Calu3 (cell line): Measurements from ENCODE around the gene RBFOX1. TPM values are rescaled to one million over a fixed set of nuclear protein-coding genes. Genes with fewer than 3 reads are reported as not detected.

Experiments used
- BruUV-seq: library from RNA; stranded (reverse); fragments of 400-500 nt; replicated peaks from 2 replicates; lab custom pipeline; 2021; lab: Mats Ljungman, UMichigan
- CTCF ChIA-PET: fragments of 300-600 bp; sonication (Branson Sonifier 250); formaldehyde crosslinking; loops from one replicate; lab custom pipeline; 2022; ENCODE audit warnings: antibody characterized with exemption; lab: Charles Lee
- DNase-seq: peaks from one replicate; pipeline ENCODE4 v3.0.0; 2022
- H3K27ac Mint-ChIP-seq: one replicate; pipeline ENCODE4 v1.8.0; 2022; ENCODE audit warnings: mixed read lengths; ENCODE audit not compliant: unreplicated experiment
- H3K27me3 Mint-ChIP-seq: one replicate; pipeline ENCODE4 v1.8.0; 2022; ENCODE audit warnings: mixed read lengths; ENCODE audit not compliant: unreplicated experiment
- H3K36me3 Mint-ChIP-seq: one replicate; pipeline ENCODE4 v1.8.0; 2022; ENCODE audit warnings: mild to moderate bottlenecking, moderate library complexity, mixed read lengths; ENCODE audit not compliant: insufficient read depth, unreplicated experiment
- H3K4me1 Mint-ChIP-seq: one replicate; pipeline ENCODE4 v1.8.0; 2022; ENCODE audit warnings: mild to moderate bottlenecking, low read depth, mixed read lengths; ENCODE audit not compliant: unreplicated experiment
- H3K4me3 Mint-ChIP-seq: one replicate; pipeline ENCODE4 v1.8.0; 2022; ENCODE audit warnings: mild to moderate bottlenecking, low read depth, moderate library complexity, mixed read lengths; ENCODE audit not compliant: unreplicated experiment
- H3K9me3 Mint-ChIP-seq: one replicate; pipeline ENCODE4 v1.8.0; 2022; ENCODE audit warnings: low read depth, mixed read lengths; ENCODE audit not compliant: unreplicated experiment
- CTCF ChIP-seq: fragments of 200-600 bp; IDR thresholded peaks from one replicate; pipeline ENCODE4 v1.8.0; 2022; ENCODE audit warnings: antibody characterized with exemption; ENCODE audit not compliant: unreplicated experiment
- intact Hi-C: fragments of 100-400 bp; cut with micrococcal nuclease; formaldehyde crosslinking; loops from one replicate; pipeline ENCODE4 v1.10.0; 2022; ENCODE audit not compliant: unreplicated experiment
- total RNA-seq: library from RNA; stranded (reverse); gene quantifications from 2 replicates; pipeline ENCODE4 v1.2.3, GENCODE V29; 2022

Gene RBFOX1
- total RNA-seq, 1 experiment from 2014 or later: not detected

- H3K36me3 Mint-ChIP-seq: no peaks in the 10 kb centered on the region
- TF ChIP-seq CTCF: no peak
- no peaks in the 10 kb centered on the region for H3K4me1 Mint-ChIP-seq
- H3K27ac Mint-ChIP-seq: no peak overlapping the region
- peaks cover 22% of the 10 kb centered on the region for H3K9me3 Mint-ChIP-seq
- H3K4me3 Mint-ChIP-seq: no peak overlapping the region
- CTCF ChIA-PET: no interaction called here
- BruUV-seq: no TSS peak
- intact Hi-C loops: no loop called here
- H3K27me3 Mint-ChIP-seq: no peaks in the 10 kb centered on the region
- no peak for DNase-seq
These were observed 88.2 kb downstream of the RBFOX1 start for GRCh38 chr16:7420843-7421242.

GRCh38 chr16:7421578-7421977, 88.9 kb downstream of the RBFOX1 start:
- CTCF ChIA-PET: no interaction called here
- no peaks in the 10 kb centered on the region for H3K4me1 Mint-ChIP-seq
- no TSS peak for BruUV-seq

GRCh38 chr16:7422036-7422888, 89.6 kb downstream of the RBFOX1 start:
- peaks cover 22% of the 10 kb centered on the region for H3K9me3 Mint-ChIP-seq
- intact Hi-C loops: no loop called here
- H3K27me3 Mint-ChIP-seq: no peaks in the 10 kb centered on the region
- H3K4me3 Mint-ChIP-seq: no peak overlapping the region
- CTCF ChIA-PET: no interaction called here
- no TSS peak for BruUV-seq
- no peak for DNase-seq
- no peaks in the 10 kb centered on the region for H3K36me3 Mint-ChIP-seq
- no peak overlapping the region for H3K27ac Mint-ChIP-seq
- H3K4me1 Mint-ChIP-seq: no peaks in the 10 kb centered on the region
- no peak for TF ChIP-seq CTCF

More at GRCh38 chr16:7421578-7421977, 88.9 kb downstream of the RBFOX1 start:
- Mint-ChIP-seq H3K27ac (no peak overlapping the region), H3K36me3 (no peaks in the 10 kb centered on the region), H3K4me3 (no peak overlapping the region), H3K9me3 (peaks cover 22% of the 10 kb centered on the region), H3K27me3 (no peaks in the 10 kb centered on the region)
- no peak for TF ChIP-seq CTCF
- no peak for DNase-seq
- intact Hi-C loops: no loop called here

GRCh38 chr16:7423434-7424044, 90.9 kb downstream of the RBFOX1 start:
- Mint-ChIP-seq H3K36me3 (no peaks in the 10 kb centered on the region), H3K9me3 (peaks cover 20% of the 10 kb centered on the region), H3K4me1 (no peaks in the 10 kb centered on the region), H3K27me3 (no peaks in the 10 kb centered on the region), H3K4me3 (no peak overlapping the region), H3K27ac (no peak overlapping the region)
- intact Hi-C loops: no loop called here
- BruUV-seq: no TSS peak
- TF ChIP-seq CTCF: no peak
- CTCF ChIA-PET: interaction anchor here (0.7 kb wide), 1 partner anchor 293 kb away, joined by 3 read pairs; no protein-coding TSS in a partner anchor
- DNase-seq: no peak
